GM18520 (cell line): ENCODE results near the gene TMOD1.
"Not testable (repeated sequence)": the region's sequence is repeated elsewhere in the genome, so short reads cannot be mapped to it uniquely, and the experiment has no call there.

Source experiments
- ATAC-seq: cut with Tn5 transposase; IDR thresholded peaks from one replicate; pipeline ENCODE4 v1.9.1; 2021; ENCODE audit not compliant: unreplicated experiment

Gene TMOD1

DNA sequence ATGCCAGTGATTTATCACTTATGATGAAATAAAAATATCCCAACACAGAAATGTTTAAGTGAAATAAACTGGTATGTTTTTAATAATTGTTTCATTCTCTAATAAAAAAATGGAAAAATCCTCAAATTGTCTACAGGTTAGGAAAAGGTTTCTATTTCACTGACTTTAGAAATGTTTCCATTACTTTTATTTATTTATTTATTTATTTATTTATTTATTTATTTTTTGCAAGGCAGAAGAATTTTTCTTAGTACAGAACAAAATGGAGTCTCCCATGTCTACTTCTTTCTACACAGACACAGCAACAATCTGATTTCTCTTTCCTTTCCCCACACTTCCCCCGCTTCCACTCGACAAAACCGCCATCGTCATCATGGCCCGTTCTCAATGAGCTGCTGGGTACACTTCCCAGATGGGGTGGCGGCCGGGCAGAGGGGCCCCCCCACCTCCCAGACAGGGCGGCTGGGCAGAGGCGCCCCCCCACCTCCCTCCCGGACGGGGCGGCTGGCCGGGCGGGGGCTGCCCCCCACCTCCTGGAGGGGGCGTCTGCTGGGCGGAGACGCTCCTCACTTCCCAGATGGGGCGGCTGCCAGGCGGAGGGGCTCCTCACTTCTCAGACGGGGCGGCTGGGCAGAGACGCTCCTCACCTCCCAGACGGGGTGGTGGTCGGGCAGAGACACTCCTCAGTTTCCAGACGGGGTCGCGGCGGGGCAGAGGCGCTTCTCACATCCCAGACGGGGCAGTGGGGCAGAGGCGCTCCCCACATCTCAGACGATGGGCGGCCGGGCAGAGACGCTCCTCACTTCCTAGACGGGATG, 3.7 kb upstream of the TMOD1 start:
- not testable (repeated sequence) for ATAC-seq

DNA sequence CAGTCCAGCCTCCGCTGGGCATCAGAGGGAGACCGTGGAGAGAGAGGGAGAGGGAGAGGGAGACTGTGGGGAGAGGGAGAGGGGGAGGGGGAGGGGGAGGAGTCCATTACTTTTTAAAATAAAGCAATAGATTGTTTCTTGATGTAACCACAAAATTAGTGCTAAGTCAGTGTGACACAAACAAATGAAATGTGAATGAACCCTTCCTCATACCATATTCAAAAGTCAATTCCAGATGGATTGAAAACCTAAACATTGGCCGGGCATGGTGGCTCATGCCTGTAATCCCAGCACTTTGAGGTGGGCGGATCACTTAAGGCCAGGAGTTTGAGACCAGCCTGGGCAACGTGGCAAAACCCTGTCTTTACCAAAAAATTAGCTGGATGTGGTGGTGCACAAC, 2.6 kb upstream of the TMOD1 start:
- ATAC-seq = not testable (repeated sequence)

DNA sequence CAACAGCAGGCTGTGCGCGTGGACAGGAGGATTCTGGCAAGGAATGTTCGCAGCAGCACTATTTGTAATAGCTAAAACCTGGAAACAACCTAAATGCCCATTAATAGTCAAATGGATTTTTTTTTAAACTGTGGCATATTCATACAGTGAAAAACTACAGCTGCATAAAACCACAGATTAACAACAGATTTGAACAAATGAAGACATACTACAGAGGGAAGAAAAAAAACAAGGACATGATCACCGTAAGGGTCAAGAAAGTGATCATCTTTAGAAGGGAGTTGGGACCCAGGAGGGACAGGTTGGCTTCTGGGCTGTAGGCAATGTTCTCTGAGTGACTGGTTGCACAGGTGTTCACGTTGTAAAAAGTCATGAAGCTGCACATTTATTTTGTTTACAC, 1.2 kb upstream of the TMOD1 start:
- no peak for ATAC-seq

DNA sequence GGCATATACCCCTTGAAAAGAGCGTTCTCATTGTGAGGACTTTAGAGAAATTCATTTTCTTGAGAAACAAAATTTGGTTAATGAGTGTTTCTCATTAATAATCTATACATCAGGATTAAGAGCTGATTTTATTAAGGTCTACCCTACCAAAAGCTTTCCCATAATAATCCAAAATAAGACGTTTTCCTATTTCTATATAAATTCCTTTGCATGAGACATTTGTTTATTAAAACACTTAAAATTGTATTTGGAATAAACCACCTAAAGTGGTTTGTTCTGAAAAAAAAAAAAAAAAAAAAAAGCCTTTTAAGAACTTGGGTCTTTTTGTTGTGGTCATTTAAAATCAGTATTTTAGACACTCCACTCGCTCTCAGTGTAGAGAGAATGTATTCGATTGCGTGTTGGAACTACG, 695 bp upstream of the TMOD1 start:
- ATAC-seq = no peak

DNA sequence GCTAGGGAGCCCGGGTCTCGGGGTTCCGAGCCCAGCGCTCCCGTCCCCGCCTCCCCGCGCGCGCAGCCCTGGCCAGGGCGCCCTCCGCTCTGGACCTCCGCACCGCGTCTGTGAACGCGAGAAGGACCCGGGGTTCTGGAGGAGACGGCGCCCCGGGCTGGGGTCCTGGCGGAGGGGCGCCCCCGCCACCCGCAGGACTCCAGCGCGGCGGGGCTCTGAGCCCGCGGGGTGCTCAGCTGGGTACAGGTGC, 431 bp downstream of the TMOD1 start:
- no peak for ATAC-seq

DNA sequence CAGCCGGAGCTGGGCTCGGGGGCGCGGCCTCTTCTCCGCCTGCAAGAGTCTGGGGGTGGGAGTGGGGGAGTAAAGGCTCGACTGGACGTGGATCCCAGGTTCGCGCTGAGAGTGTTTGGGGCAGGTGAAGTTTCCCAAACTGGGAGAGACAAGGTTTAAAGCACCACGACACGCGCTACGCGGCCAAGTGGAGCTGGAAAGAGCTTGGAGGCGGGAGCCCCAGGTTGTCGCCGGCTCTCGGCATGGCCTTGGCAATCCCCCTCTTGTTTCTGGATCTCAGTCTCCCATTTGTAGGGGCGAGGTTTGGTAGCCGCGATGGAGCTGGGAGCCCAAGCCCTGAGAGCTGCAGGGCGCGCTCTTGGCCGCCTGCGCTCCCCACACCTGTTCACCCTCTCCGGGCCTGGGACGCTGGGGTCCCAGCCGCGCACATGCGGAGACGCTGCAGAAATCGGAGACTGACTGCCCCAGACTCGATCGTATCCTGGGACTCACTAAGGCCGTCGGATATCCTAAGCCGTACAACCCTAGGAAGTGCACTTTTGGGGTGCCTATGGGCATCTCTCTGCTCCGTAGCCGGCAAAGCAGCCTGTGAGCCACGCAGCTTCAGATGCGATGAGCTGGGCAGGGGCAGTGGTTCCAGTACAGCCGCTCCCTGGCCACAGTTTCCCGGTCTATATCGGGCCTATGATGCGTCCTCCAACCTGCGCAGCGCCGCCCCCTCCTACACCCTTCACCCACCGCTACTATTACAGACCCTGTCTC, 937 bp downstream of the TMOD1 start:
- ATAC-seq = no peak

DNA sequence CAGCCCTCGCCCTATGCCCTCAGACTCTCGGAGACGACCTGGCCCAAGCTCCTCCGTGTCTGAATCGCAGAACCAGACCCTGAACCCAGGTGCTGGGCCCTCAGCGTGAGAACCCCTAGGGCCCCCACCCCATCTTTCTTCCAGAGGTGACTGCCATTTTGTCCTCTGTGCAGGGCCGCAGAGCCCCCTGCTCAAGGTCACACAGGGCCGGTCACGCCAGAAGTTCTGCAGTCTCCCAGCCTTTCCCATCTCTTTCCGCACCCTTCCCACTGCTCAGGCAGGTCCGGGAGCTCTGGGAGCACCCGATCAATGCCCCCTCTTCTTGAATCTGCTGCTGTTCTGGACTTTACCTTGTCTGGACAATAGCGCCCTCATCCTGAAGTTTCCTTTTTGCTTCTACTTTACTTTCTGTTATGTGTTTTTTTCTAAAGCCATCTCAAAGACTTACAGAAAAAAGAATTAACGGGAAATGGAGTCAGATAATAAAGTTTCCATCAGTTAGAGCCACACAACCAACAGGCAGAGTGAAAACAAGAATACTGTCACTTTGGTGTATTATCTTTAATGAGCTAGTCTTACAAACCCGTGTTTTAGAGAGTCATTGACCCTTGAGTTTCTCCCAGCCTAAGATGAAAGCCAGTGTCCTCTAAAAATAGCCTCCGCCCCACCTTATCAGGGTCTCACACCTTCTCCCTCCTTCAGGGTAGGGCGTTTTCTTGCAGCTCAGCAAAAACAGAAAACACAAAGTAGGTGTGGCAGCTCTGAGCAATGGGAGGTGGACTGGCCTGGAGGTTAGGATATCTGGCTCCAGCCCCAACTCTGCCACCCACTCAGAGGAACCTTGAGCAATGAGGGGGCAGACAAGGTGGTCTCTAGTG, 1.8 kb downstream of the TMOD1 start:
- ATAC-seq = no peak

DNA sequence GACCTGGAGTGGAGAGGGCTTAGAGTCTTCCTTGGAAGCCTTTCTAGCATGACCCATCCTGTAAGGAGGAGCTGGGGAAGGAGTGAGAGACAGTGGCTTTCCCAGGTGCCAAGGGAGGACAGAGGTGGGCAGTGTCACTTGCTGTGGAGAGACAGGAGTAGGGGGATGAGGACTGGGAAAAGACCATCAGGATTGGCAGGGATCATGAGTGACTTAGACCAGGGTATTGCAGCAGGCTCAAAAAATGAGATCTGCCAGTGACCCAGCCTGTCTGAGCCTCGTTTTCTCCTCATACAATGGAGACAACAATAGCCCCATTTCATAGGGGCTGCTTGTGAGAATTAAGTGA, 2.4 kb downstream of the TMOD1 start:
- no peak for ATAC-seq

DNA sequence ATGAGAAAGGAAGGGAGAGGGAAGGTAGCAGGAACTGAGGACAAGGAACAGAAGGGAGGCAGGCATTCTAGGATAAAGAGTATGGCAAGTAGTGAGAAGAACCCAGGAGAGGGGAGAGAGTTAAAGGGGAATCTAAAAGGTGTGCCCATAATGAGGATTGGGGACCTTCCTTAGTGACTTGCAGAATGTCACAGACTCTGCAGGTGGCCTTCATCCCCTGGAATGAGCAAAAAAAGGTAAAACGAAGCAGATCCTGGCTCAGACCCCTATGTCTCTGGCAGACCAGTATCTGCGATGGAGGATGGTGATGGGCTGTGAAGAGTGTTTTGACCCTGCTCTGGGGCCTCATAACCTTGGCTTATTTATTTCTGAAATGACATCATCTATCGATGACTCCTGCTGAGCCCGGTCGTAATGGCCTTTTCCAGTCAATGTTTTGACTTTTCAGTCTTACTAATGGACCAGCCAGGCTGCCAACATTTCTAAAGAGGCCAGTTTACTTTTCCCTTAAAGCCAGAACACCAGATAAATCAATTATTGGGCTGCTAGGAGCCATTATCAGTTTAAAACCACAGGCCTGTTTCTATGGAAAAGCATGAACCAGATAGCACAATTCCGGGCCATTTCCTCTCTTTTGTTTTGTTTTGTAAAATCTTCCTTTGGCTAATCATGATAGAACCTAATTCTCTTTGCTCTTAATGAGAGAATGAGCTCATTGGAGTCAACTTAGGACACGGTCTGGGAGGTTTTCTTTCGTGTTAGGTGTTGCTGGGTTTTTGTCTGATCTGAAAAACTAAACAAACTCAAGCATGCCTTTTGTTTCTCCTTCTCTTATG, 3.1 kb downstream of the TMOD1 start:
- no peak for ATAC-seq

DNA sequence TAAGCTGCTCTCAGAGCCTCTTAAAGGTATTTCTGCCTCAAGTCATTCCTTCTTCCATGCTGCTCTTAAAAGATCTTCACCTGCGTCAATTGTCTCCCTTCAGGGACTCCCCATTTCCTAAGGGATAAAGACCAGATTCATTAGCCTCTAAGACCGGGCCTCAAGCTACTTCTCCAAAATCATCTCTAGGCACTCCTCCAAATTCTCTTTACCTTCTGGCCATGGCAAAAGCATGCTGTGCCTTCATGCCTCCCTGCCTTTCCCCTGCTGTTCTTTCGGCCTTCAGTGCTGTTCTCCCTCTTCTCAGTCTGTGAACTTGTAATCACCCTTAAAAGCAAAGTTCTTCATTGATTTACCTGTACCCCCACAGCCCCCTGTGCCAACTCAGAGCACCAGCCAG, 4.4 kb downstream of the TMOD1 start:
- ATAC-seq = no peak

DNA sequence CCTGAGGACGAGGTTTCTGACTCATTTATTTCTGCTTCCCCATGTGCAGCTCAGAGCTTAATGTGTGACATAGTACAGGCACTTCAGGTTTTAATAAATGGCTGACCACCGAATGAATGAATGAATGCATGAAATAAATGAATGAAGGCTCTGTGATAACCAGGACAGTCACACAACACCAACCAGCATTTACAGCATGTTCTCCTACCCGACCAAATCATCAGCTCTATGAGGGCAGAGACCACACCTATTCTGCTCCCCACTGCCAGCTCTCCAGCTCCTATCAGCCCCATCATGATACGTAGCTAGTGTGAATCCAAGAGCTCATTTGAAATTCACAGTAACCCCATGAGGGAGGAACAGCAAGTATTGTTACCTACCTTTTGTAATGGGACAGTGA, 4.8 kb downstream of the TMOD1 start:
- no peak for ATAC-seq

DNA sequence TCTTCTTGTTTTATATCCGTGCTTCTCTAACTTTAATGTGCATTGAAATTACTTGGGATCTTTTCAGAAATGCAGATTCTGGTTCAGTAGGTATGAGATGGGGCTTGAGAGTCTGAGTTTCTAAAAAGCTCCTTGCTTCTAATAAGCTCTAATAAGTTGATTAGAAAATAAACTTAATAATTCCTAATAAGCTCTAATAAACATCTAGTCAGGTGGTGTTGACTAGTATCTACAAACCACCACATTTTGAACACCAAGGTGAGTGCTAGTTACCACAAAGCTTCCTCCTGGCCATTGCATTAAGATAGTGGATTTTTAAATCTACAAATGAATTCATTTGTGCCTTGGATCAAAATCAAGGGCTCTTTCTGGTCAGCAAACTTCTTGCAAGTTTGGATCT, 5.3 kb downstream of the TMOD1 start:
- ATAC-seq = no peak

DNA sequence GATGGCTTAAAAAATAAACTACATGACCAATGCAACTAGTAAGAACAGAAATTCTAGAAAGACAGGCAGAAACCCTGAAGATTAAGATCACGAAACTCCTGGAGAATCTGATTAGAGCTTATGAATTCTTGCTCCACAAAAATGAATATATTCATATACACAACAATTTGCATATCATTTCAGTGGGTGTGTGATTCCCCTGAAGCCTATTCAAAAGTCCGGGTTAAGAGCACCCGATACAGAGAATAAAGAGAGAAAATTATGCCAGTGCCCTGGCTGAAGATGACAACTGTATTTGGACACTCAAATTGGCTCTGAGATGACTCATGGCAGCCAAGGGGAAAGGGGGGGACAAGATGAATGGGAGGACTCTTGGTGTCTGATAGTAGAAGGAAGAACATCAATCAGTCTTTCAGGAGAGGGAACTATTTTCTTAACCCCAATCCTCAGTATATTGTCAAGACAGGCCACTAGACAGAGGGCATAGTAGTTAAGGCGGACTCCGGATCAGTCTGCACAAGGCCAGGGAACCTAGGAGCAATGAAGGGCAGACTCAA, 6.0 kb downstream of the TMOD1 start:
- ATAC-seq = no peak

DNA sequence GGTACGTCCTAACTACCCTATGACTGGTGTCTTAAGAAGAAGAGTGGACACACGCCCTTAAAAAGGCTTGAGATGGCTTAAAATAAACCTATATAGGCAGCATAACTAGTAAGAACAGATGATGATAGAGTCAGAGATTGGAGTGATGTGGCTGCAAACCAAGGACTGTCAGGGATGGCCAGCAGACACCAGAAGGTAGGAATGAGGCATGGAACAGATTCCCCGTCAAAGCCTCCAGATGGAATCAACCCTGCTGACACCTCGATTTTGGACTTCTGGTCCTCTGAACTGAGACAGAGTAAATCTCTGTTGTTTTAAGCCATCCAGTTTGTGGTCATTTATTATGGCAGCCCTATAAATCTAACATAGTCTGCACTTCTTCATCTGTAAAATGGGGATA, 7.4 kb downstream of the TMOD1 start:
- no peak for ATAC-seq

DNA sequence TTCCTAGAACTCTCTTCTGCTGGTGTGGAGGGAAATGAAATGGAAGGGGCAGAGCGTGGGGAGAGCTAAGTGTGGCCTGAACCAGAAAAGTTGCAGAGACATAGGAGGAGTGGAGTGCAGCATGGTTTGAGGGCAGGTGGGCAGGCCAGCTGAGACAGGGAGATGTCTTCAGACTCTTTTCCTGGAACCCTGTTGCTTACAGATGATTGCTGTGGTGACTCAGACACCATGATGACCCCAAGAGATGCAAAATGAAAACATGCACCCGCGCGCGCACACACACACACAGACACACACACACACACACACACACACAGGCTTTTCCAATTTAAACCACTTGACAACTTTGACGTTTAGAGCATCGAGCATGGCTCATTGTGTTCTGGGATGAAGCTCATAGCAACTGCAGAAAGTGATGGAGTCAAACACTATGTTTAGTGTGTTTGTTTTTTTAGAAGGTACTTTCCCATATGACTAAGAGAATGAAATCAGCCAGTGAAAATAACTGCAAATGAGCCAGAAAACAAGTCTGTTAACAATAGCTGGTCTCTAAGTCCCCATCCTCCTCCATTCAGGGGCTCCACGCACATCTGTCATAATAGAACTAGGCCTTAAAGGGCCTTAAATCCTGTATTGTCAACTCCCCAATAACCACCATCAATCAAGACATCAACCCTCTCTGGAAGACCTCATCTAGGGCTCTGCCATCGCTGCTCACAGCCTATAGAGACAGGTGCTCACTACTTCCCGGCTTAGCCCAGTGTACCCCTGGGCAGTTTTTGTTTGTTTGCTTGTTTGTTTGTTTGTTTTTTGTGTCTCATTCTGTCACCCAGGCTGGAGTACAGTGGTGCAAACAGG, 9.6 kb downstream of the TMOD1 start:
- ATAC-seq = peak; percentile 66

DNA sequence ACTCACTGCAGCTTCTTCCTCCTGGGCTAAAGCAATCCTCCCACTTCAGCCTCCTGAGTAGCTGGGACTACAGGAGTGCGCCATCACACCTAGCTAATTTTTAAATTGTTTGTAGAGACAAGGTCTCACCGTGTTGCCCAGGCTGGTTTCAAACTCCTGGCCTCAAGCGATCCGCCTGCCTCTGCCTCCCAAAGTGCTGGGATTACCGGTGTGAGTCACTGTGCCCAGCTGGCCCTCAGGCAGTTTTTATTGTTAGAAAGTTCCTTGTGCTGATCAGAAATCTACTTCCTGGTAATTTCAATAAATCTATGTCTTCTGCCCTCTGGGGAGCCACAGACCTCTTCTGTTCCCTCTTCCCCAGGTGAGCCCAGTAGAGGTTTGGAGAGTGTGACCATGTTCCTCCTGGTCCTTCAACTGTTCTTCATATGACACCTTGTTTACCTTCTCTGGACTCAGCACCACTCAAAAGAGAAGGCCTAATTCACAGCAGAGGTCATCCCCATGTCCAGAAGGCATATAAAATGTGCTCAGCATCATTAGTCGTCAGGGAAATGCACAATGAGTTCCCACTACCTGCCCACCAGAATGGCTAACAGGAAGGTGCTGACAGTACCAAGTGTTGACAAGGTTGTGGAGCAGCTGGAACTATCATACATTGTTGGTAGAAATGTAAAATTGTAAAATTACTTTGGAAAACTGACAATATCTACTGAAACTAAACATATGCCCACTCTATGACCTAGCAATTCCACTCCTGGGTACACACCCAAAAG, 10.4 kb downstream of the TMOD1 start:
- no peak for ATAC-seq

DNA sequence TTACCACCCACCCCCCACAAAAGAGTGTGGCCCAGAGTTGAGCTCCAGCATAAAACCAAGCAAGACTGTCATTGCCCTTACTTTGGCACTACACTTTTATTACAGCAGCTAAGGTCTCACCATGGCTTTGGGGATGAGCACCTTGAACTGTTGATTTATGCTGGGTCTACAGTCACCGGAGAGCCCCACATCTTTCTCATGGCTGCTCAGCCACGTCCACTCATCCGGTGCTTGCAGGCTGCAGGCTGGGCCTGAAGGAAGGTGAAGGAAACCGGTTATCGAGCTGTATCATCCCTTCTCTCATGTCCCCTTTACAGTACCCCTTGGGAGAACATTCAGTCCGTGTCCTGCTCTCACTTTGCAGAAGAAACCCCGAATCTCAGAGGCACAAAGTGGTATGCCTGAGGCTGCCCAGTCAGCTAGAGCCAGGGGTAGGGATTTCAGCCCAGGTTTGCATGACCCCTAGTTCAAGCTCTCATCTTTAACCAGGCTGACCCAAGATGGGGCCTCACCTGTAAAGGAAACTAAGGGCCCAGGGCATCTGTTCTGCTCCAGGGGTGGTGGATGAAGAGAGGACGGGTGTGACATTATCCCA, 11.6 kb downstream of the TMOD1 start:
- no peak for ATAC-seq

DNA sequence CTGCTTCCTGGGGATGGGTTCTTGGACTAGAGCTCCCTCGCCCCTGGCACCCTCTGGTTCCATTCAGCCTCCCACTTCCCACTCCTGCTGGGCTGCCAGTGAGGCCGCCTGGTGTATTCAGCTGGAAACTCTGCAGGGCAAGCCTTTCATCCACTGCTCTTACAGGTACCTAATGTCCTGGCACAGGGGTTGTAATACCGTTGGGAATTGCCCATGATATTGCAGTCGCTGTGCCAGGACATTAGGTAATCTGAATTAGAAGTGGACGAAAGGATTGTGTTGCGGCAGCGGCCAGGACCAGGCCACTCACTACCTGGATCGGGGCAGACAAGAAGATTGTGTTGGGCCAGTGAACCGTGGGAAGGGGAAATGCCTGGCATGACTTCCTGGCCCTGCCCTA, 13.1 kb downstream of the TMOD1 start:
- no peak for ATAC-seq

DNA sequence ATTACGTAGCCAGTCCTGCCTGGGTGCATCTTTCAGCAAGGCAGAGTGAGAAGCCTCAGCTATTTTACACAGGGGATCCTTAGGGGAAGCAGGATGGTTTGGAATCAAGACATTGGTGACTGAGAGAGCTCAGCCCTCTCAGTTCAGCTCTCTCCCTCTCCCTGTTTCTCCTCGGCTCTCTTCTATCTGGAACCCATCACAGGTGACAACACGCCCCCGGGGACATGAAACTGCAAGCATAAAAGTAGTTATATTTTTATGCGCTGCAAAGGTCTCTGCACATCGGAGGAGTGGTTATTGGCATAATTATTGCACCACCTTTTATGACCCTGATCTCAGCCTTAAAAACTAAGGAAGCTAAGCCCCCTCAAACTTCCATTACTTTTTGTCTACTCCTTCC, 14.2 kb downstream of the TMOD1 start:
- ATAC-seq = no peak
